NCI-H526 treated with DMSO at 0.1 percent for 48 hours (cell line): Measurements from ENCODE around the gene EXOC3L1.

Experiments used
- DNase-seq: peaks from one replicate; lab custom pipeline; 2025; lab: John Stamatoyannopoulos, UW

Gene EXOC3L1

GRCh38 chr16:67198238-67198734, 8.3 kb upstream of the EXOC3L1 start:
- DNase-seq, result peak; percentile 19

GRCh38 chr16:67197704-67198103, 7.8 kb upstream of the EXOC3L1 start:
- DNase-seq, result no peak

GRCh38 chr16:67196881-67197280, 6.9 kb upstream of the EXOC3L1 start:
- DNase-seq, result no peak

- no peak for DNase-seq
Observed at GRCh38 chr16:67195676-67196075, 5.7 kb upstream of the EXOC3L1 start.

- no peak for DNase-seq
Observed at GRCh38 chr16:67194260-67194659, 4.3 kb upstream of the EXOC3L1 start.

- no peak for DNase-seq
Observed at GRCh38 chr16:67193536-67193935, 3.6 kb upstream of the EXOC3L1 start.

GRCh38 chr16:67192781-67193361, 2.9 kb upstream of the EXOC3L1 start:
- DNase-seq, result no peak

- peak; percentile 41 for DNase-seq
Observed at GRCh38 chr16:67191995-67192681, 2.2 kb upstream of the EXOC3L1 start, which contains the start of gene E2F4. E2F4 (plus strand) TSS chr16:67192155; CDS start chr16:67192228, 73 bp downstream.

- DNase-seq, result no peak
Observed at GRCh38 chr16:67191411-67191994, 1.6 kb upstream of the EXOC3L1 start.

- DNase-seq, result no peak
Observed at GRCh38 chr16:67190448-67191399, 788 bp upstream of the EXOC3L1 start.

GRCh38 chr16:67188798-67189197, 1.1 kb downstream of the EXOC3L1 start:
- DNase-seq, result no peak

- DNase-seq, result no peak
Observed at GRCh38 chr16:67188323-67188722, 1.6 kb downstream of the EXOC3L1 start.

- no peak for DNase-seq
Observed at GRCh38 chr16:67187175-67187890, 2.6 kb downstream of the EXOC3L1 start.

GRCh38 chr16:67186550-67186950, 3.4 kb downstream of the EXOC3L1 start:
- DNase-seq, result no peak

- no peak for DNase-seq
Observed at GRCh38 chr16:67185651-67186134, 4.2 kb downstream of the EXOC3L1 start.

- DNase-seq, result peak; percentile 17
Observed at GRCh38 chr16:67184995-67185650, 4.8 kb downstream of the EXOC3L1 start.

- DNase-seq, result no peak
Observed at GRCh38 chr16:67184453-67184994, 5.4 kb downstream of the EXOC3L1 start.

- DNase-seq, result peak; percentile 93
Observed at GRCh38 chr16:67183627-67184452, 6.1 kb downstream of the EXOC3L1 start, which contains the start of gene MATCAP1. MATCAP1 (minus strand) TSS chr16:67183963; CDS start chr16:67180610, 3,353 bp downstream.

GRCh38 chr16:67183284-67183626, 6.7 kb downstream of the EXOC3L1 start:
- no peak for DNase-seq
